Right lobe of liver (tissue), 6 donors: ENCODE results near the gene KRT38. TPM values are rescaled to one million over a fixed set of nuclear protein-coding genes. Genes with fewer than 3 reads are reported as not detected.

ENCODE experiments used
- ATAC-seq, 4 donors: fragments of 200-7000 bp; cut with Tn5 transposase; one replicate each; pipeline ENCODE4 v1.9.1; 2020; ENCODE audit warnings: mild to moderate bottlenecking in 4 of 4, moderate library complexity in 4 of 4
- DNase-seq, 3 donors: peaks; one replicate each; pipeline ENCODE4 v3.0.0-alpha.2; 2020
- H3K27ac ChIP-seq, 3 donors: fragments of 200-600 bp; one replicate each; pipeline ENCODE4 v1.8.0; 2022
- H3K27me3 ChIP-seq, 2 donors: fragments of 200-600 bp; one replicate each; pipeline ENCODE4 v1.8.0; 2022
- H3K36me3 ChIP-seq, 4 donors: fragments of 200-600 bp; sonication (generic) in 1 of 4; one replicate each; pipeline versions ENCODE4 v1.5.1 to v1.8.0; 2017 to 2022; ENCODE audit warnings: control low read depth in 1 of 4
- H3K4me1 ChIP-seq, 4 donors: fragments of 200-600 bp; sonication (generic) in 1 of 4; one replicate each; pipeline versions ENCODE4 v1.5.1 to v1.8.0; 2017 to 2022; ENCODE audit warnings: control low read depth in 1 of 4
- H3K4me3 ChIP-seq, 3 donors: fragments of 200-600 bp; one replicate each; pipeline ENCODE4 v1.8.0; 2022
- H3K9me3 ChIP-seq, 4 donors: fragments of 200-600 bp; sonication (generic) in 1 of 4; one replicate each; pipeline versions ENCODE4 v1.5.1 to v1.8.0; 2017 to 2022; ENCODE audit warnings: control low read depth in 1 of 4
- POLR2A ChIP-seq: fragments of 450-650 bp; IDR thresholded peaks from one replicate; pipeline ENCODE4 v1.6.1; 2017; ENCODE audit warnings: antibody characterized with exemption, mild to moderate bottlenecking
- WGBS: methylation state at CpG from one replicate; pipeline ENCODE4 v1.1.6; 2018; ENCODE audit warnings: low coverage, low lambda C conversion rate; ENCODE audit not compliant: insufficient coverage; ENCODE audit errors: missing lambda C conversion rate; 5-methylcytosine and 5-hydroxymethylcytosine counted together
- intact Hi-C, 2 donors: fragments of 100-400 bp; cut with DNase I; formaldehyde crosslinking; loops; one replicate each; pipeline versions ENCODE4 v1.11.2 to v1.14.1; 2022
- total RNA-seq, 6 experiments: library from RNA; depleted of rRNA in 2 of 6; stranded (reverse); fragments of >200 nt in 2 of 6; fragmentation: NEBNext Ultra II Directional in 3 of 6; extraction: Animal tissue kit (Norgen Biotek cat#: 25700) in 3 of 6; gene quantifications; one replicate each; pipeline versions ENCODE4 v1.1.0 to v1.2.4, GENCODE V29; 2016 to 2023
- TF ChIP-seq, protein P1 (sequence below), 4 donors: fragments of 200-600 bp in 3 of 4; fragments of 450-650 bp in 1 of 4; IDR thresholded peaks; one replicate each; pipeline versions ENCODE4 v1.5.1 to v1.8.0; 2016 to 2022; ENCODE audit warnings: antibody characterized with exemption in 4 of 4, mild to moderate bottlenecking in 2 of 4
- donor health status: DM: no; HTN: yes; CAD: no.
- donor health status: DM: no; HTN: no; CAD: no.
- donor health status: DM: no; HTN: no; CAD: no.
- donor health status: DM: no; HTN: yes; CAD: no.
- donor health status: DM: no; HTN: yes; CAD: no.

The KRT38 gene
- total RNA-seq, 6 experiments from 2014 or later: not detected

DNA sequence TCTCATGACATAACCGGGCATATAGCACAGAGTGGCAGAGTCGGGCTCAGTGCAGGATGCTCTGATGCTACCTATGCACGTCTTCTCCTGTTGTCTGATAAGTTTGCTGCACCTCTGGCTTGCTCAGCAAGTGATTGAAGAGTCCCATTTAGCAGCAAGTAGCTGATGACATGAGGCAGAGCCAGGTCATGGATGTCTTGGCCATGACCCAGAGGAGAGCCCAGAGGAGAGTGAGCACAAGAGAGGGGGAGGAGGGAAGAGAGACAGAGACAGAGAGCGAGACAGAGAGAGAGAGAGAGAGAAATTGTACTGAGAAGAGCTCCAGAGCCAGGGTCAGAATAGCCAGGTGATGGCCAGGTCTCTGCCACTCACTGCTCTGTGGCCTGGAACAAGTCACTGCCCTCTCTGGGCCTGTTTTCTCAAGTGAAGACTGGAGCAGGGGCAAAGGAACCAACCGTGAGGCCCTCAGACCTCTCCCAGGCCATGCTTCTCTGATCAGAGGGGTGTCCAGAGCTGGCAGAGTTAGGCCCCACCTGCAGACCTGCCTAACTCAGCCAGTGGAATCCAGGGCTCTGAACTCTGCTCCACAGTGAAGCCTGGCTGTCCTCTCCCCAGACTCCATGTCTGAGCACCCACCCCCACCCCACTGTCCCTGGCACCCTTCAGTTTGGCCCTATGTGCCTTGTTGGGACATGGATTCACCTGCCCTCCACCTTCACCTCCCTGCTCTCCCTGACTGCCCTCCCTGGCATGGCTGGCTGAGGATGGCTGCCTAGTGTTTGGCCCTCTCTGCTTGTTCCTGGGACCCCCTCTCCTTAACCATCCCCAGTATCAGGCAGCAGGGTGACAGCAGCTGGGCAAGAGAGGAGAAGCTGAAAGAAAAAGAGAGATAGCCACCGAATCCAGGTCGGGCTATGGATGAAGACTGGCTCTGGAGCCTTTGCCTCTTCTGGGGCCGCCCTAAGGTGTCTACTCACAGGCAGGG is 44.4 kb upstream of the KRT38 start:
- Histone ChIP-seq H3K27ac (no peak overlapping the region), H3K4me3 (no peak overlapping the region), H3K9me3 (no peaks in the 10 kb centered on the region), H3K27me3 (no peaks in the 10 kb centered on the region), H3K36me3 (no peaks in the 10 kb centered on the region), H3K4me1 (no peaks in the 10 kb centered on the region)
- WGBS: 61% methylated on average over 4 of the region's 8 CpGs
- DNase-seq (no peak), ATAC-seq (no peak)
- TF ChIP-seq, protein P1, sequence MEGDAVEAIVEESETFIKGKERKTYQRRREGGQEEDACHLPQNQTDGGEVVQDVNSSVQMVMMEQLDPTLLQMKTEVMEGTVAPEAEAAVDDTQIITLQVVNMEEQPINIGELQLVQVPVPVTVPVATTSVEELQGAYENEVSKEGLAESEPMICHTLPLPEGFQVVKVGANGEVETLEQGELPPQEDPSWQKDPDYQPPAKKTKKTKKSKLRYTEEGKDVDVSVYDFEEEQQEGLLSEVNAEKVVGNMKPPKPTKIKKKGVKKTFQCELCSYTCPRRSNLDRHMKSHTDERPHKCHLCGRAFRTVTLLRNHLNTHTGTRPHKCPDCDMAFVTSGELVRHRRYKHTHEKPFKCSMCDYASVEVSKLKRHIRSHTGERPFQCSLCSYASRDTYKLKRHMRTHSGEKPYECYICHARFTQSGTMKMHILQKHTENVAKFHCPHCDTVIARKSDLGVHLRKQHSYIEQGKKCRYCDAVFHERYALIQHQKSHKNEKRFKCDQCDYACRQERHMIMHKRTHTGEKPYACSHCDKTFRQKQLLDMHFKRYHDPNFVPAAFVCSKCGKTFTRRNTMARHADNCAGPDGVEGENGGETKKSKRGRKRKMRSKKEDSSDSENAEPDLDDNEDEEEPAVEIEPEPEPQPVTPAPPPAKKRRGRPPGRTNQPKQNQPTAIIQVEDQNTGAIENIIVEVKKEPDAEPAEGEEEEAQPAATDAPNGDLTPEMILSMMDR (IDR thresholded peaks at IDR 0.05): no peak
- TF ChIP-seq POLR2A: no peak
- intact Hi-C loops: no loop called here

DNA sequence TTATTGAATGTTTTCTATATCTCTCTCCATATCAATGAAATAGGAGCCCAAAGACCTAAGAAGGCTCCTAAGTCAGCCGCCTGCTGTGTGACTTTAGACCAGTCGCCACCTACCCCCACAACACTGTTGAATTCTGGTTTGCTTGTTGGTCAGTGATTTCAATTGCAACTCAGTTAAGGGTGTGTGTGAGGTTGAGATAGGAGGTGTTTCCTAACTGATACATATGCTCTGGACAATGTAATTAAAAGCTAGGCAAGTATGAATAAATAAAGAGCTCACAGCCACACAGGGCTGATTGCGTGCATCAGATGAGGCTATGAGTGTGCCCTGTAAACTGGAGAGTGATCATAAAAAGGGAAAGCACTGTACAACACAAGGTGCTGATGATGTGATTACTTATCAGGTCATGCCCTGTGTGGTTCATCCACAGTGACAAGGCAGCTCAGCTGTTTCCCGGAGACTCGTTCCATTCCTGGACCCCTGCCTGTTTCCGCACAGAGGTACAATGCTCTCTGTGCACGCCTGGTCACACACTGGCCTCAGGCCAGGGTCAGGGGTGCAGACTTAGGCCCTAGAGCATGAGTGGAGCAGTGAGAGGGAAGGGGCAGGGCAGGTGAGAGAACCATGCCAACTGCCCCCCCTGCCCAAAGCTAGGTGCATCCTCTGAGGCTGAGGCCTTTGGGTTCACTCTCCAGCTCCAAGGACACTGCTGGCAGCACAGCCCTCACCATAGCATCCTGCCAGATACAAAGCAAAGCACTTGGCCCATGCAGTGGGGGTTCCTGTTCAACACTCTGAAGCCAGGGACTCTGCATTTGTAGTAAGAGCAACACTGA is 43.4 kb upstream of the KRT38 start:
- Histone ChIP-seq H3K9me3 (no peaks in the 10 kb centered on the region), H3K4me3 (no peak overlapping the region), H3K4me1 (no peaks in the 10 kb centered on the region), H3K27ac (no peak overlapping the region), H3K36me3 (no peaks in the 10 kb centered on the region), H3K27me3 (no peaks in the 10 kb centered on the region)
- TF ChIP-seq, protein P1 (IDR thresholded peaks at IDR 0.05): no peak
- no peak for TF ChIP-seq POLR2A
- ATAC-seq (no peak), DNase-seq (no peak)
- intact Hi-C loops: no loop called here
- WGBS: 92% methylated on average over 3 of the region's 7 CpGs

DNA sequence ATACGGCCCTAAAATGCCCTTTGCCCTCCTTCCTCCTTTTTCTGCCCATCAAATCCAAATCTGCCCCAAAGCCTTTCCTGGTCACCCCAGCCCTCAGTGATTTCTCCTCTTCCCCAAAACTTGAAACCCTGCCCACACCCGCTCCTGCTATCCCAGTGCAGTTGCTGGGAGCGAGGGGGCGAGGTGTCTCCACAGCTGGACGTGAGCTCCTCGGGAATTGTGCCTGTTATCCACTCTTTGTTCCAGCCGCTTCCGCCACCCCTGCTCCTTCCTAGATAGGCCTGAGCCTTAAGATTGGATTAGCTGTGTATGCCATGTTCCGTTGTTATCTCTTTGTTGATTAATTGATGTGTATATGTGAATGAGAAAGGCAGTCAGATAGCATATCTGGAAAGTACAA is 42.7 kb upstream of the KRT38 start:
- TF ChIP-seq POLR2A: no peak
- TF ChIP-seq, protein P1 (IDR thresholded peaks at IDR 0.05): no peak
- WGBS: 51% methylated on average over 5 of the region's 9 CpGs

DNA sequence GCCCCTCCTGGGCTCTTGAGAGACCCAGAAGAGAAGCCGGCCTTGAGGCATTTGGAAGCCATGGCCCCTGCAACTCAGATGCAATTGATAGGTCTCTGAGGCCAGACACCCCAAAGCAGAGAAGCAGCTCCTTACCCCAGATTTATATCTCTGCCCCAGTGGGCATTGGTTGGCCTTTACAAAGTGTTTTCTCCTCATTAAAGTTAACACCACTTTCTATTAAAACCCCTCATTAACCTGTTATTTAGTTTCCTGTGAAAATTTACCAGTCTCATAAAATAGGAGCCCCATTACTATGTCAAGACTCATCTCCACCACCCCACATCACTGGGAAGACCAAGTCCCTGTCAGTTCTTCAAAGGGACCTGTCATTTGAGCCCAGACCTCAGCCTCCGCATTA is 40.3 kb upstream of the KRT38 start, which contains the start of gene KRT35:
Gene KRT35, minus strand, starts transcription at position 116 of the 400 bp plus-strand sequence. Its CDS starts 54 bp downstream, at position 62.
- intact Hi-C loops: no loop called here
- DNase-seq: no peak
- WGBS: 89% methylated on average over 1 of the region's 2 CpGs

More for the DNA sequence above, 42.7 kb upstream of the KRT38 start:
- H3K27ac ChIP-seq: no peak overlapping the region
- H3K36me3 ChIP-seq: no peaks in the 10 kb centered on the region
- H3K4me1 ChIP-seq: no peaks in the 10 kb centered on the region
- no peak for ATAC-seq
- DNase-seq: no peak
- no peaks in the 10 kb centered on the region for H3K9me3 ChIP-seq
- intact Hi-C loops: no loop called here
- no peak overlapping the region for H3K4me3 ChIP-seq
- no peaks in the 10 kb centered on the region for H3K27me3 ChIP-seq

More for the DNA sequence above, 40.3 kb upstream of the KRT38 start, which contains the start of gene KRT35:
- no peaks in the 10 kb centered on the region for H3K4me1 ChIP-seq
- no peaks in the 10 kb centered on the region for H3K27me3 ChIP-seq
- no peak within 1 kb of the TSS for H3K4me3 ChIP-seq
- H3K36me3 ChIP-seq: no peaks in the 10 kb centered on the region
- H3K9me3 ChIP-seq: no peaks in the 10 kb centered on the region
- ATAC-seq: no peak
- TF ChIP-seq POLR2A: no peak
- TF ChIP-seq, protein P1 (IDR thresholded peaks at IDR 0.05): no peak
- H3K27ac ChIP-seq: no peak within 1 kb of the TSS
